CD14-positive monocyte (primary cell): ENCODE data around the gene TERT. TPM values are rescaled to one million over a fixed set of nuclear protein-coding genes. Genes with fewer than 3 reads are reported as not detected.

Experiments used
- DNase-seq, 3 donors: peaks; one replicate each; pipeline ENCODE4 v3.0.0-alpha.2; 2011 to 2022
- H2AFZ ChIP-seq: 2 replicates; pipeline ENCODE4 v1.6.0; 2012; ENCODE audit warnings: mild to moderate bottlenecking, low read depth, low read length, inconsistent platforms; ENCODE audit not compliant: insufficient read depth, poor library complexity, severe bottlenecking
- H3K27ac ChIP-seq, 2 donors: 1 replicate in 1 of 2; 2 replicates in 1 of 2; pipeline ENCODE4 v1.5.1; 2012 to 2013; ENCODE audit warnings: low read length in 2 of 2, control low read depth in 1 of 2, inconsistent platforms in 1 of 2, low read depth in 1 of 2, mild to moderate bottlenecking in 1 of 2
- H3K27me3 ChIP-seq, 2 donors: one replicate each; pipeline versions ENCODE4 v1.6.0 to v1.6.1; 2011 to 2013; ENCODE audit warnings: low read length in 2 of 2; ENCODE audit not compliant: control insufficient read depth in 2 of 2, insufficient read depth in 2 of 2
- H3K36me3 ChIP-seq, 2 donors: replicated peaks in 1 of 2; 1 replicate in 1 of 2; 2 replicates in 1 of 2; pipeline versions ENCODE4 v1.5.1 to v1.6.1; 2012 to 2013; ENCODE audit warnings: low read length in 2 of 2, control low read depth in 1 of 2, inconsistent platforms in 1 of 2, mild to moderate bottlenecking in 1 of 2; ENCODE audit not compliant: insufficient read depth in 2 of 2, control insufficient read depth in 1 of 2
- H3K4me1 ChIP-seq, 2 donors: 1 replicate in 1 of 2; 2 replicates in 1 of 2; pipeline versions ENCODE4 v1.5.1 to v1.6.1; 2012 to 2013; ENCODE audit warnings: low read length in 2 of 2, control low read depth in 1 of 2, inconsistent platforms in 1 of 2, mild to moderate bottlenecking in 1 of 2, moderate library complexity in 1 of 2; ENCODE audit not compliant: insufficient read depth in 2 of 2, control insufficient read depth in 1 of 2
- H3K4me2 ChIP-seq: replicated peaks from 2 replicates; pipeline ENCODE3; 2012; ENCODE audit warnings: low read length, moderate library complexity, mild to moderate bottlenecking; ENCODE audit not compliant: poor library complexity, severe bottlenecking; ENCODE audit errors: extremely low read depth
- H3K4me3 ChIP-seq, 3 experiments: fragments of 200-600 bp in 1 of 3; sonication (generic) in 1 of 3; replicated peaks in 1 of 3; 1 replicate in 2 of 3; 2 replicates in 1 of 3; pipeline ENCODE4 v1.5.1; 2011 to 2013; ENCODE audit warnings: low read length in 3 of 3, mild to moderate bottlenecking in 3 of 3, control low read depth in 2 of 3, low read depth in 2 of 3, inconsistent platforms in 1 of 3, moderate library complexity in 1 of 3
- H3K79me2 ChIP-seq: 2 replicates; pipeline ENCODE4 v1.6.0; 2012; ENCODE audit warnings: mild to moderate bottlenecking, control low read depth, inconsistent platforms, low read length, moderate library complexity; ENCODE audit not compliant: insufficient read depth
- H3K9ac ChIP-seq: 2 replicates; pipeline ENCODE4 v1.6.0; 2017; ENCODE audit warnings: low read length, mild to moderate bottlenecking; ENCODE audit not compliant: insufficient read depth, poor library complexity, severe bottlenecking
- H3K9me3 ChIP-seq, 2 donors: replicated peaks in 1 of 2; 1 replicate in 1 of 2; 2 replicates in 1 of 2; pipeline versions ENCODE4 v1.5.1 to v1.6.1; 2012 to 2013; ENCODE audit warnings: low read length in 2 of 2, control low read depth in 1 of 2; ENCODE audit not compliant: control insufficient read depth in 1 of 2, insufficient read depth in 1 of 2
- H4K20me1 ChIP-seq: 2 replicates; pipeline ENCODE4 v1.6.0; 2012; ENCODE audit warnings: mild to moderate bottlenecking, low read length, control low read depth, moderate library complexity; ENCODE audit not compliant: insufficient read depth
- H3K27ac Mint-ChIP-seq, 7 donors: one replicate each; pipeline ENCODE4 v1.8.0; 2020; ENCODE audit warnings: mild to moderate bottlenecking in 7 of 7, mixed read lengths in 7 of 7, moderate library complexity in 6 of 7, inconsistent platforms in 2 of 7
- H3K27me3 Mint-ChIP-seq, 3 donors: one replicate each; pipeline ENCODE4 v1.8.0; 2021 to 2022; ENCODE audit warnings: low read depth in 3 of 3, mild to moderate bottlenecking in 3 of 3, mixed read lengths in 3 of 3, moderate library complexity in 3 of 3, inconsistent platforms in 1 of 3
- H3K36me3 Mint-ChIP-seq, 2 donors: one replicate each; pipeline ENCODE4 v1.8.0; 2020; ENCODE audit warnings: mixed read lengths in 2 of 2, inconsistent platforms in 1 of 2, mild to moderate bottlenecking in 1 of 2
- H3K4me1 Mint-ChIP-seq: one replicate; pipeline ENCODE4 v1.8.0; 2020; ENCODE audit warnings: mild to moderate bottlenecking, mixed read lengths
- H3K4me3 Mint-ChIP-seq, 2 donors: one replicate each; pipeline ENCODE4 v1.8.0; 2020; ENCODE audit warnings: mild to moderate bottlenecking in 2 of 2, mixed read lengths in 2 of 2, moderate library complexity in 1 of 2
- H3K9me3 Mint-ChIP-seq, 7 donors: one replicate each; pipeline ENCODE4 v1.8.0; 2020 to 2022; ENCODE audit warnings: mixed read lengths in 7 of 7, mild to moderate bottlenecking in 6 of 7, moderate library complexity in 6 of 7, inconsistent platforms in 2 of 7
- CTCF ChIP-seq: fragments of 200-600 bp; IDR thresholded peaks from one replicate; pipeline ENCODE4 v1.8.0; 2022; ENCODE audit warnings: antibody characterized with exemption, mild to moderate bottlenecking
- WGBS: methylation state at CpG from one replicate; pipeline ENCODE4 v1.1.5; 2013; ENCODE audit warnings: missing lambda C conversion rate; ENCODE audit not compliant: insufficient coverage; 5-methylcytosine and 5-hydroxymethylcytosine counted together
- intact Hi-C, 2 donors: fragments of 100-400 bp; cut with micrococcal nuclease; formaldehyde crosslinking; loops; one replicate each; pipeline versions ENCODE4 v1.15.0 to v1.15.1; 2023
- polyA plus RNA-seq, 3 donors: library from polyadenylated mRNA; depleted of rRNA in 1 of 3; unstranded in 2 of 3; stranded (reverse) in 1 of 3; fragments of 300-500 nt in 2 of 3; fragments of >200 nt in 1 of 3; fragmentation: Illumina TruSeq in 2 of 3; gene quantifications; 1 replicate in 2 of 3; 2 replicates in 1 of 3; pipeline ENCODE4 v1.2.3, GENCODE V29; 2012 to 2021

TERT gene
- polyA plus RNA-seq, 3 donors, result not detected

GRCh38 chr5:1325191-1325741, 30.4 kb upstream of the TERT start:
- no peak for DNase-seq
- Histone ChIP-seq H3K4me3 (no peak overlapping the region), H4K20me1 (peaks cover 13% of the 10 kb centered on the region), H2AFZ (no peak overlapping the region), H3K4me1 (no peaks in the 10 kb centered on the region), H3K36me3 (peaks cover 66 to 82% of the 10 kb centered on the region in 2 donors), H3K9me3 (no peaks in the 10 kb centered on the region), H3K27ac (no peak overlapping the region), H3K9ac (no peak overlapping the region), H3K4me2 (no peak overlapping the region), H3K79me2 (no peaks in the 10 kb centered on the region), H3K27me3 (no peaks in the 10 kb centered on the region)
- WGBS, result 95% methylated on average over 17 of the region's 17 CpGs
- Mint-ChIP-seq H3K27me3 (no peaks in the 10 kb centered on the region), H3K4me1 (no peaks in the 10 kb centered on the region), H3K36me3 (peaks cover 68 to 73% of the 10 kb centered on the region in 2 donors), H3K4me3 (no peak overlapping the region), H3K9me3 (no peaks in the 10 kb centered on the region), H3K27ac (no peak overlapping the region)
- intact Hi-C loops, result no loop called here
- no peak for TF ChIP-seq CTCF

GRCh38 chr5:1324719-1325190, 29.9 kb upstream of the TERT start:
- no peak for DNase-seq
- Histone ChIP-seq H3K27ac (no peak overlapping the region), H3K9me3 (no peaks in the 10 kb centered on the region), H2AFZ (no peak overlapping the region), H3K4me3 (no peak overlapping the region), H3K36me3 (peaks cover 66 to 82% of the 10 kb centered on the region in 2 donors), H3K4me1 (no peaks in the 10 kb centered on the region), H3K27me3 (no peaks in the 10 kb centered on the region), H3K79me2 (no peaks in the 10 kb centered on the region), H3K4me2 (no peak overlapping the region), H3K9ac (no peak overlapping the region), H4K20me1 (peaks cover 12% of the 10 kb centered on the region)
- H3K36me3 Mint-ChIP-seq, result peaks cover 68 to 72% of the 10 kb centered on the region in 2 donors
- no peaks in the 10 kb centered on the region for H3K4me1 Mint-ChIP-seq
- intact Hi-C loops, result no loop called here
- 91% methylated on average over 16 of the region's 17 CpGs for WGBS
- H3K27me3 Mint-ChIP-seq, result no peaks in the 10 kb centered on the region
- no peaks in the 10 kb centered on the region for H3K9me3 Mint-ChIP-seq
- no peak overlapping the region for H3K27ac Mint-ChIP-seq
- no peak for TF ChIP-seq CTCF
- no peak overlapping the region for H3K4me3 Mint-ChIP-seq
